Measurements from ENCODE around the gene KCTD13.

- TF ChIP-seq POLR2A (IDR thresholded peaks at IDR 0.05) (no peak), EP300 (IDR thresholded peaks at IDR 0.05) (no peak), POLR2AphosphoS5 (IDR thresholded peaks at IDR 0.05) (no peak)
- TF ChIP-seq, protein P1, sequence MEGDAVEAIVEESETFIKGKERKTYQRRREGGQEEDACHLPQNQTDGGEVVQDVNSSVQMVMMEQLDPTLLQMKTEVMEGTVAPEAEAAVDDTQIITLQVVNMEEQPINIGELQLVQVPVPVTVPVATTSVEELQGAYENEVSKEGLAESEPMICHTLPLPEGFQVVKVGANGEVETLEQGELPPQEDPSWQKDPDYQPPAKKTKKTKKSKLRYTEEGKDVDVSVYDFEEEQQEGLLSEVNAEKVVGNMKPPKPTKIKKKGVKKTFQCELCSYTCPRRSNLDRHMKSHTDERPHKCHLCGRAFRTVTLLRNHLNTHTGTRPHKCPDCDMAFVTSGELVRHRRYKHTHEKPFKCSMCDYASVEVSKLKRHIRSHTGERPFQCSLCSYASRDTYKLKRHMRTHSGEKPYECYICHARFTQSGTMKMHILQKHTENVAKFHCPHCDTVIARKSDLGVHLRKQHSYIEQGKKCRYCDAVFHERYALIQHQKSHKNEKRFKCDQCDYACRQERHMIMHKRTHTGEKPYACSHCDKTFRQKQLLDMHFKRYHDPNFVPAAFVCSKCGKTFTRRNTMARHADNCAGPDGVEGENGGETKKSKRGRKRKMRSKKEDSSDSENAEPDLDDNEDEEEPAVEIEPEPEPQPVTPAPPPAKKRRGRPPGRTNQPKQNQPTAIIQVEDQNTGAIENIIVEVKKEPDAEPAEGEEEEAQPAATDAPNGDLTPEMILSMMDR (IDR thresholded peaks at IDR 0.05) = no peak
These were observed 45.0 kb downstream of the KCTD13 start for GRCh38 chr16:29881050-29881449.
